SK-N-SH (cell line): ENCODE data around the gene CCDC61. TPM values are rescaled to one million over a fixed set of nuclear protein-coding genes. Genes with fewer than 3 reads are reported as not detected.

ENCODE experiments used
- CTCF ChIA-PET: fragments of 300-600, 350-600 bp; formaldehyde crosslinking; extraction: SDS; loops from one replicate; lab custom pipeline; 2021; lab: Yijun Ruan, JAX
- POLR2A ChIA-PET: fragments of 350-600 bp; sonication (Branson Sonifier 250); formaldehyde crosslinking; extraction: SDS; loops from one replicate; lab custom pipeline; 2020; ENCODE audit warnings: antibody characterized with exemption, inconsistent platforms; lab: Yijun Ruan, JAX
- DNase-seq: peaks from one replicate; pipeline ENCODE4 v3.0.0; 2012
- H2AFZ ChIP-seq: fragments of 200-600 bp; sonication (generic); 2 replicates; pipeline ENCODE4 v1.8.1; 2016; ENCODE audit warnings: antibody characterized with exemption, mild to moderate bottlenecking, low read depth
- H3F3A ChIP-seq: fragments of 200-600 bp; sonication (generic); replicated peaks from 2 replicates; pipeline ENCODE3; 2016; ENCODE audit warnings: antibody characterized with exemption, mild to moderate bottlenecking; ENCODE audit not compliant: insufficient read depth
- H3K27ac ChIP-seq, 2 experiments: fragments of 200-500 bp in 1 of 2; fragments of 200-600 bp in 1 of 2; sonication (Bioruptor generic) in 1 of 2; sonication (generic), shearing (Covaris generic) in 1 of 2; 2 replicates each; pipeline versions ENCODE4 v1.5.1 to v1.6.1; 2014 to 2016; ENCODE audit warnings: low read depth in 2 of 2, inconsistent platforms in 1 of 2, low read length in 1 of 2, mild to moderate bottlenecking in 1 of 2, mixed read lengths in 1 of 2
- H3K27me3 ChIP-seq: fragments of 200-600 bp; sonication (generic), shearing (Covaris generic); 2 replicates; pipeline ENCODE4 v1.6.1; 2016; ENCODE audit warnings: mixed run types; ENCODE audit not compliant: insufficient read depth
- H3K36me3 ChIP-seq, 2 experiments: fragments of 200-500 bp in 1 of 2; fragments of 200-600 bp in 1 of 2; sonication (Bioruptor generic) in 1 of 2; sonication (generic) in 1 of 2; replicated peaks in 1 of 2; 2 replicates each; pipeline versions ENCODE3 to v1.5.1; 2014 to 2016; ENCODE audit warnings: low read length in 1 of 2, mild to moderate bottlenecking in 1 of 2; ENCODE audit not compliant: insufficient read depth in 2 of 2, control insufficient read depth in 1 of 2
- H3K4me1 ChIP-seq, 2 experiments: fragments of 200-500 bp in 1 of 2; fragments of 200-600 bp in 1 of 2; sonication (Bioruptor generic) in 1 of 2; sonication (generic), shearing (Covaris generic) in 1 of 2; 2 replicates each; pipeline versions ENCODE4 v1.5.1 to v1.6.1; 2014 to 2016; ENCODE audit warnings: low read depth in 1 of 2, low read length in 1 of 2, mixed run types in 1 of 2; ENCODE audit not compliant: insufficient read depth in 2 of 2, control insufficient read depth in 1 of 2
- H3K4me2 ChIP-seq: fragments of 200-600 bp; sonication (generic), shearing (Covaris generic); 2 replicates; pipeline ENCODE4 v1.6.1; 2017; ENCODE audit warnings: mixed run types
- H3K4me3 ChIP-seq, 2 experiments: fragments of 200-500 bp in 1 of 2; fragments of 200-600 bp in 1 of 2; sonication (Bioruptor generic) in 1 of 2; sonication (generic), shearing (Covaris generic) in 1 of 2; 2 replicates each; pipeline versions ENCODE4 v1.5.1 to v1.8.1; 2014 to 2016; ENCODE audit warnings: low read depth in 2 of 2, inconsistent platforms in 1 of 2, low read length in 1 of 2, mild to moderate bottlenecking in 1 of 2, mixed read lengths in 1 of 2, moderate library complexity in 1 of 2
- H3K79me2 ChIP-seq: fragments of 200-600 bp; sonication (generic); 2 replicates; pipeline ENCODE4 v1.8.1; 2017; ENCODE audit warnings: mild to moderate bottlenecking; ENCODE audit not compliant: insufficient read depth
- H3K9ac ChIP-seq: fragments of 200-600 bp; sonication (generic); 2 replicates; pipeline ENCODE4 v1.6.1; 2017; ENCODE audit warnings: mixed run types
- H3K9me2 ChIP-seq: fragments of 200-600 bp; sonication (generic); 2 replicates; pipeline ENCODE4 v1.6.1; 2017; ENCODE audit warnings: mixed run types
- H3K9me3 ChIP-seq: fragments of 200-600 bp; sonication (generic); 2 replicates; pipeline ENCODE4 v1.6.1; 2017; ENCODE audit warnings: mixed run types, mild to moderate bottlenecking, moderate library complexity
- H4K20me1 ChIP-seq: fragments of 200-600 bp; sonication (generic); 2 replicates; pipeline ENCODE4 v1.6.1; 2017; ENCODE audit warnings: mild to moderate bottlenecking, mixed run types; ENCODE audit not compliant: insufficient read depth
- EZH2phosphoT487 ChIP-seq: fragments of 200-600 bp; sonication (generic); IDR thresholded peaks from 2 replicates; pipeline ENCODE4 v1.6.1; 2017; ENCODE audit warnings: low read depth, mixed run types, mild to moderate bottlenecking, antibody characterized with exemption, moderate library complexity, borderline replicate concordance
- FOSL2 ChIP-seq: IDR thresholded peaks from 2 replicates; pipeline ENCODE4 v1.4.0; 2012; ENCODE audit warnings: low read depth, mild to moderate bottlenecking, moderate library complexity, borderline replicate concordance
- FOXJ3 ChIP-seq: sonication (generic); formaldehyde crosslinking; IDR thresholded peaks from 2 replicates; pipeline ENCODE4 v1.5.1; 2020; ENCODE audit warnings: mild to moderate bottlenecking, missing genetic modification reagents
- MEF2A ChIP-seq: IDR thresholded peaks from 2 replicates; pipeline ENCODE4 v1.4.0; 2012; ENCODE audit warnings: low read depth, borderline replicate concordance
- NFIC ChIP-seq: IDR thresholded peaks from 2 replicates; pipeline ENCODE4 v1.4.0; 2012; ENCODE audit warnings: borderline replicate concordance
- PBX3 ChIP-seq: IDR thresholded peaks from 2 replicates; pipeline ENCODE4; 2012
- POLR2AphosphoS5 ChIP-seq: IDR thresholded peaks from 2 replicates; pipeline ENCODE4 v1.6.1; 2012; ENCODE audit warnings: low read depth, low read length
- RFX5 ChIP-seq: IDR thresholded peaks from 2 replicates; pipeline ENCODE4 v1.6.1; 2012; ENCODE audit warnings: mild to moderate bottlenecking, improper control_type of control experiment, low read length
- RXRA ChIP-seq: IDR thresholded peaks from 2 replicates; pipeline ENCODE4 v1.4.0; 2012; ENCODE audit warnings: low read depth, mild to moderate bottlenecking, borderline replicate concordance
- WGBS: methylation state at CpG from one replicate; pipeline ENCODE4 v1.1.6; 2017; ENCODE audit warnings: low lambda C conversion rate; 5-methylcytosine and 5-hydroxymethylcytosine counted together
- polyA plus RNA-seq, 3 experiments: library from polyadenylated mRNA; depleted of rRNA; stranded (reverse); fragments of >200 nt; gene quantifications; 2 replicates each; pipeline ENCODE4 v1.2.3, GENCODE V29; 2012
- TF ChIP-seq, protein P1 (sequence below): IDR thresholded peaks from 2 replicates; pipeline ENCODE4 v1.4.0; 2012; ENCODE audit warnings: low read depth
- TF ChIP-seq, protein P2 (sequence below): IDR thresholded peaks from 2 replicates; pipeline ENCODE4 v1.4.0; 2012; ENCODE audit warnings: low read depth, borderline replicate concordance
- TF ChIP-seq, protein P3 (sequence below): fragments of 200-600 bp; sonication (generic); IDR thresholded peaks from 2 replicates; pipeline ENCODE4 v1.6.1; 2017; ENCODE audit warnings: antibody characterized with exemption, mild to moderate bottlenecking, moderate library complexity

The CCDC61 gene
- polyA plus RNA-seq, 1 of the 3 experiments (the other 2 are of a cell fraction) = 6.8 TPM

GRCh38 chr19:45960595-45961235 is 34.6 kb upstream of the CCDC61 start:
- no peaks in the 10 kb centered on the region for H3K9me2 ChIP-seq
- DNase-seq = peak; percentile 46
- H3K9me3 ChIP-seq = no peaks in the 10 kb centered on the region
- TF ChIP-seq, protein P1, sequence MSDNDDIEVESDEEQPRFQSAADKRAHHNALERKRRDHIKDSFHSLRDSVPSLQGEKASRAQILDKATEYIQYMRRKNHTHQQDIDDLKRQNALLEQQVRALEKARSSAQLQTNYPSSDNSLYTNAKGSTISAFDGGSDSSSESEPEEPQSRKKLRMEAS = no peak
- TF ChIP-seq, protein P2, sequence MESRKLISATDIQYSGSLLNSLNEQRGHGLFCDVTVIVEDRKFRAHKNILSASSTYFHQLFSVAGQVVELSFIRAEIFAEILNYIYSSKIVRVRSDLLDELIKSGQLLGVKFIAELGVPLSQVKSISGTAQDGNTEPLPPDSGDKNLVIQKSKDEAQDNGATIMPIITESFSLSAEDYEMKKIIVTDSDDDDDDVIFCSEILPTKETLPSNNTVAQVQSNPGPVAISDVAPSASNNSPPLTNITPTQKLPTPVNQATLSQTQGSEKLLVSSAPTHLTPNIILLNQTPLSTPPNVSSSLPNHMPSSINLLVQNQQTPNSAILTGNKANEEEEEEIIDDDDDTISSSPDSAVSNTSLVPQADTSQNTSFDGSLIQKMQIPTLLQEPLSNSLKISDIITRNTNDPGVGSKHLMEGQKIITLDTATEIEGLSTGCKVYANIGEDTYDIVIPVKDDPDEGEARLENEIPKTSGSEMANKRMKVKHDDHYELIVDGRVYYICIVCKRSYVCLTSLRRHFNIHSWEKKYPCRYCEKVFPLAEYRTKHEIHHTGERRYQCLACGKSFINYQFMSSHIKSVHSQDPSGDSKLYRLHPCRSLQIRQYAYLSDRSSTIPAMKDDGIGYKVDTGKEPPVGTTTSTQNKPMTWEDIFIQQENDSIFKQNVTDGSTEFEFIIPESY = no peak
- no peak for TF ChIP-seq FOSL2
- TF ChIP-seq RXRA = no peak
- TF ChIP-seq PBX3 = no peak
- TF ChIP-seq POLR2AphosphoS5 = no peak
- TF ChIP-seq FOXJ3 (CRISPR knock-in tag) = no peak
- H3K27me3 ChIP-seq = no peaks in the 10 kb centered on the region
- ChIA-PET CTCF (interaction anchor here (0.8 to 1.7 kb wide), 2 partner anchors 9 to 193 kb away, joined by 3 to 6 read pairs; no protein-coding TSS in a partner anchor), POLR2A (no interaction called here)
- peaks cover 3 to 16% of the 10 kb centered on the region in 2 experiments; a peak in 2 of 4 replicates for H3K4me1 ChIP-seq
- H3K4me3 ChIP-seq = no peak overlapping the region
- peaks cover 11% of the 10 kb centered on the region for H3F3A ChIP-seq
- H3K27ac ChIP-seq = no peak overlapping the region
- WGBS = 85% methylated on average over 13 of the region's 19 CpGs
- no peak overlapping the region for H3K4me2 ChIP-seq
- no peaks in the 10 kb centered on the region for H4K20me1 ChIP-seq
- H3K36me3 ChIP-seq = no peaks in the 10 kb centered on the region
- H2AFZ ChIP-seq = no peak overlapping the region
- no peak overlapping the region for H3K9ac ChIP-seq
- no peaks in the 10 kb centered on the region for H3K79me2 ChIP-seq

DNA sequence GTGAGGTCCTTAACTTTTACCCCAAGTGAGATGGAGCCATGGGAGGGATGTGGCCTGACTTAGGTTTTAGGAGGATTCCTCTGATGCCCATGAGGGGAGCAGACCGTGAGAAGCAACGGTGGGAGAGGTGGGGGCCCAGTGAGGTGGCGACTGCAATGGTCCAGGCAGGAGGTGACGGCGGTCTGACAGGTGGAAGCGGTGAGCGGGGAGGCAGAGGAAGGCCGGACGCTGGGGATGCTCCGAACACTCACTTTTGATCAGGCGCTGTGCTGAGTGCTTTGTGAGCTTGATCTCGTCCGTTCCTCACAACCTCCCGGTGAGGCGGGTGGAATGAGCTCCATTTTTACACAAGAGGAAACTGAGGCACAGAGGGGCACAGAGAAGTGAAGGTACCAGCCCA is 33.2 kb upstream of the CCDC61 start:
- no peak overlapping the region for H3K4me2 ChIP-seq
- WGBS = 77% methylated on average over 15 of the region's 15 CpGs
- no peaks in the 10 kb centered on the region for H3K9me2 ChIP-seq
- peaks cover 0 to 8% of the 10 kb centered on the region in 2 experiments; a peak in 1 of 4 replicates for H3K4me1 ChIP-seq
- DNase-seq = no peak
- CTCF ChIA-PET = interaction anchor here (0.9 to 1.7 kb wide), 3 partner anchors 10 to 98 kb away, joined by 3 to 6 read pairs (median 3); partner anchors contain the start of gene FOXA3
- TF ChIP-seq NFIC (no peak), RFX5 (no peak), PBX3 (no peak), MEF2A (no peak), RXRA (no peak), EZH2phosphoT487 (no peak), POLR2AphosphoS5 (no peak)
- TF ChIP-seq, protein P3, sequence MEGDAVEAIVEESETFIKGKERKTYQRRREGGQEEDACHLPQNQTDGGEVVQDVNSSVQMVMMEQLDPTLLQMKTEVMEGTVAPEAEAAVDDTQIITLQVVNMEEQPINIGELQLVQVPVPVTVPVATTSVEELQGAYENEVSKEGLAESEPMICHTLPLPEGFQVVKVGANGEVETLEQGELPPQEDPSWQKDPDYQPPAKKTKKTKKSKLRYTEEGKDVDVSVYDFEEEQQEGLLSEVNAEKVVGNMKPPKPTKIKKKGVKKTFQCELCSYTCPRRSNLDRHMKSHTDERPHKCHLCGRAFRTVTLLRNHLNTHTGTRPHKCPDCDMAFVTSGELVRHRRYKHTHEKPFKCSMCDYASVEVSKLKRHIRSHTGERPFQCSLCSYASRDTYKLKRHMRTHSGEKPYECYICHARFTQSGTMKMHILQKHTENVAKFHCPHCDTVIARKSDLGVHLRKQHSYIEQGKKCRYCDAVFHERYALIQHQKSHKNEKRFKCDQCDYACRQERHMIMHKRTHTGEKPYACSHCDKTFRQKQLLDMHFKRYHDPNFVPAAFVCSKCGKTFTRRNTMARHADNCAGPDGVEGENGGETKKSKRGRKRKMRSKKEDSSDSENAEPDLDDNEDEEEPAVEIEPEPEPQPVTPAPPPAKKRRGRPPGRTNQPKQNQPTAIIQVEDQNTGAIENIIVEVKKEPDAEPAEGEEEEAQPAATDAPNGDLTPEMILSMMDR = no peak
- TF ChIP-seq, all 33 proteins: peak for 0
- Histone ChIP-seq H3K9ac (no peak overlapping the region), H2AFZ (no peak overlapping the region), H3K79me2 (no peaks in the 10 kb centered on the region), H3K4me3 (no peak overlapping the region), H4K20me1 (no peaks in the 10 kb centered on the region), H3K27ac (no peak overlapping the region), H3F3A (peaks cover 6% of the 10 kb centered on the region), H3K27me3 (no peaks in the 10 kb centered on the region), H3K9me3 (no peaks in the 10 kb centered on the region), H3K36me3 (no peaks in the 10 kb centered on the region)
- POLR2A ChIA-PET = no interaction called here
